Upper lobe of left lung (tissue), 4 donors: ENCODE measurements around the gene SPEM3.

Source experiments
- EP300 ChIP-seq, 4 donors: sonication (generic); formaldehyde crosslinking; IDR thresholded peaks; one replicate each; pipeline ENCODE4 v1.5.1; 2017; ENCODE audit warnings: antibody characterized with exemption in 4 of 4, control low read depth in 2 of 4
- POLR2A ChIP-seq, 4 donors: fragments of 450-650 bp; IDR thresholded peaks; one replicate each; pipeline ENCODE4 v1.5.1; 2016 to 2017; ENCODE audit warnings: antibody characterized with exemption in 4 of 4, mild to moderate bottlenecking in 2 of 4
- POLR2AphosphoS5 ChIP-seq, 2 donors: sonication (generic); formaldehyde crosslinking; IDR thresholded peaks; one replicate each; pipeline ENCODE4 v1.5.1; 2017; ENCODE audit warnings: antibody characterized with exemption in 2 of 2
- TF ChIP-seq, protein P1 (sequence below), 6 experiments: fragments of 450-650 bp in 4 of 6; fragments of 200-600 bp in 2 of 6; sonication (generic) in 2 of 6; IDR thresholded peaks; one replicate each; pipeline ENCODE4 v1.5.1; 2016 to 2019; ENCODE audit warnings: antibody characterized with exemption in 6 of 6

DNA sequence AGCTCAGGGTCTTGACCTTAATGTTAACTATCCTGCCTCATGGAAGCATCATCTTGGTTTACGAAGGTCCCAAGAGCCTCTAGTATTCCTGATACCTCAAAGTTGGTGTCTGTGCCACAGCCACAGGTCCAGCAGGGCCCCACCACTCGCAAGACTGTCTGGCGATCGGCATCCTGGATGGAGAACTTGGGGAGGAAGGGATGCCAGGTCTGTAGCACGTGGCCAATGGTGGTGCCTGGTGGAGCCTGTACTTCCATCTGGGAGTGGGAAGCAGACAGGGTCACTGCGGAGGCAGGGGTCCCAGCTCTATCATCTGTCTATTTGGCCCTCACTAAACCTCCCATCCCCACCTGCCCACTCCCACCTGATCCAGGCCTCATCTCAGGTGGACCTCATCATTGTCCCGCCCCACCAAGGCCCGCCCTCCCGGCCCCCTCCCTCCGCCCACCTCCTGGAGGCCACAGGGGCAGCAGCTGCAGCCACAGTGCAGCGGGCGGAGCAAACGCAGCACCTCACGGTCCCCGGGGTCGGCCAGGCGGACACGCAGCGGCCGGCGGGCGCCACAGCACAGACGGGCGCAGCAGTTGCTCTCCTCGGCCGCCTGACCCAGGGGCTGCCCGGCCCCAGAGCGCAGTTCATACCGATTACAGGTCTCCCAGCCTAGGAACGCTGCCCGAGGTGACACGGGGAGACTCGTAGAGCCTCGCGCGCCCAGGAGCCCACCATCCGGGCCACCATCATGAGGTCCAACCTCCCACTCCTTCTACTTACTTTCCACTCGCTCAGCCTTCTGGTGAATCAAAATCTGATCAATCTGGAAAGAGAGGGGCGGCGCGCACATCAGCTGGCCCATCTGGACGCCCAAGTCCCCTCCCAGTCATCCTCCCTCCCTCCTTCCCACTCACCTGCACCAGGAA lies 35.7 kb upstream of the SPEM3 start:
- no peak for TF ChIP-seq POLR2A (IDR thresholded peaks at IDR 0.05)
- TF ChIP-seq, protein P1, sequence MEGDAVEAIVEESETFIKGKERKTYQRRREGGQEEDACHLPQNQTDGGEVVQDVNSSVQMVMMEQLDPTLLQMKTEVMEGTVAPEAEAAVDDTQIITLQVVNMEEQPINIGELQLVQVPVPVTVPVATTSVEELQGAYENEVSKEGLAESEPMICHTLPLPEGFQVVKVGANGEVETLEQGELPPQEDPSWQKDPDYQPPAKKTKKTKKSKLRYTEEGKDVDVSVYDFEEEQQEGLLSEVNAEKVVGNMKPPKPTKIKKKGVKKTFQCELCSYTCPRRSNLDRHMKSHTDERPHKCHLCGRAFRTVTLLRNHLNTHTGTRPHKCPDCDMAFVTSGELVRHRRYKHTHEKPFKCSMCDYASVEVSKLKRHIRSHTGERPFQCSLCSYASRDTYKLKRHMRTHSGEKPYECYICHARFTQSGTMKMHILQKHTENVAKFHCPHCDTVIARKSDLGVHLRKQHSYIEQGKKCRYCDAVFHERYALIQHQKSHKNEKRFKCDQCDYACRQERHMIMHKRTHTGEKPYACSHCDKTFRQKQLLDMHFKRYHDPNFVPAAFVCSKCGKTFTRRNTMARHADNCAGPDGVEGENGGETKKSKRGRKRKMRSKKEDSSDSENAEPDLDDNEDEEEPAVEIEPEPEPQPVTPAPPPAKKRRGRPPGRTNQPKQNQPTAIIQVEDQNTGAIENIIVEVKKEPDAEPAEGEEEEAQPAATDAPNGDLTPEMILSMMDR (IDR thresholded peaks at IDR 0.05), result no peak
- TF ChIP-seq EP300 (IDR thresholded peaks at IDR 0.05), result no peak
- no peak for TF ChIP-seq POLR2AphosphoS5 (IDR thresholded peaks at IDR 0.05)
